SJSA1 (cell line): ENCODE measurements around the gene UBE2O. TPM values are rescaled to one million over a fixed set of nuclear protein-coding genes. Genes with fewer than 3 reads are reported as not detected.
A peak's percentile ranks its signal among the peaks of the same experiment; 100 is the strongest.

Source experiments
- DNase-seq, 2 experiments: peaks; one replicate each; pipeline ENCODE4 v3.0.0-alpha.2; 2015 to 2020; ENCODE audit warnings: low spot score in 2 of 2, low read depth in 1 of 2
- H3K27ac ChIP-seq: fragments of 250-450 bp; sonication (Bioruptor Pico); 2 replicates; pipeline ENCODE4 v1.5.1; 2020; ENCODE audit warnings: mild to moderate bottlenecking, moderate library complexity
- H3K27me3 ChIP-seq: fragments of 250-450 bp; sonication (Bioruptor Pico); replicated peaks from 2 replicates; pipeline ENCODE4 v1.5.1; 2020; ENCODE audit warnings: mild to moderate bottlenecking, moderate library complexity
- H3K36me3 ChIP-seq: fragments of 250-450 bp; sonication (Bioruptor Pico); 2 replicates; pipeline ENCODE4 v1.5.1; 2020; ENCODE audit warnings: mild to moderate bottlenecking
- H3K4me1 ChIP-seq: fragments of 250-450 bp; sonication (Bioruptor Pico); replicated peaks from 2 replicates; pipeline ENCODE4 v1.6.1; 2021; ENCODE audit warnings: mild to moderate bottlenecking
- H3K4me3 ChIP-seq: fragments of 250-450 bp; sonication (Bioruptor Pico); 2 replicates; pipeline ENCODE4 v1.5.1; 2020; ENCODE audit warnings: mild to moderate bottlenecking
- H3K9me3 ChIP-seq: fragments of 250-450 bp; sonication (Bioruptor Pico); replicated peaks from 2 replicates; pipeline ENCODE4 v1.5.1; 2020; ENCODE audit warnings: mild to moderate bottlenecking
- total RNA-seq: library from RNA; depleted of rRNA; stranded (reverse); fragments of >200 nt; shearing (Covaris generic); gene quantifications from 2 replicates; pipeline ENCODE4 v1.2.3, GENCODE V29; 2014

Gene UBE2O
- total RNA-seq, 1 experiment from 2014 or later, result 29.7 TPM

DNA sequence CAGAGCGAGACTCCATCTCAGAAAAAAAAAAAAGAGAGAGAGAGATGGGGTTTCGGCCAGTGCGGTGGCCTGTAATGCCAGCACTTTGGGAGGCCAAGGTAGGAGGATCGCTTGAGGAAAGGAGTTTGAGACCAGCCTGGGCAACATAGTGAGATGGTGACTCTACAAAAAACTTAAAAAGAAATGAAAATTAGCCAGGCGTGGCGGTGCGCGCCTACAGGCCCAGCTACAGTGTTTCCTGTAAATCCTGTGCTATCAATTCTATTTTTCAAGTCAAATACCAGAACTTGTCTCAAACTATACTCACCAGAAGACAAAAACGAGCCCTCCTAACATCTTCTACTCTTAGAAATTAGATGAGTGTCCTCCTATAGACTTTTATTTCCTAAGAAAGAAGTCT lies 19.3 kb downstream of the UBE2O start:
- no peaks in the 10 kb centered on the region for H3K27me3 ChIP-seq
- H3K4me1 ChIP-seq, result peaks cover 11% of the 10 kb centered on the region
- no peak for DNase-seq
- H3K4me3 ChIP-seq, result no peak overlapping the region
- H3K9me3 ChIP-seq, result no peaks in the 10 kb centered on the region
- no peak overlapping the region for H3K27ac ChIP-seq
- H3K36me3 ChIP-seq, result no peaks in the 10 kb centered on the region; the same call in 1 of the 2 replicates

DNA sequence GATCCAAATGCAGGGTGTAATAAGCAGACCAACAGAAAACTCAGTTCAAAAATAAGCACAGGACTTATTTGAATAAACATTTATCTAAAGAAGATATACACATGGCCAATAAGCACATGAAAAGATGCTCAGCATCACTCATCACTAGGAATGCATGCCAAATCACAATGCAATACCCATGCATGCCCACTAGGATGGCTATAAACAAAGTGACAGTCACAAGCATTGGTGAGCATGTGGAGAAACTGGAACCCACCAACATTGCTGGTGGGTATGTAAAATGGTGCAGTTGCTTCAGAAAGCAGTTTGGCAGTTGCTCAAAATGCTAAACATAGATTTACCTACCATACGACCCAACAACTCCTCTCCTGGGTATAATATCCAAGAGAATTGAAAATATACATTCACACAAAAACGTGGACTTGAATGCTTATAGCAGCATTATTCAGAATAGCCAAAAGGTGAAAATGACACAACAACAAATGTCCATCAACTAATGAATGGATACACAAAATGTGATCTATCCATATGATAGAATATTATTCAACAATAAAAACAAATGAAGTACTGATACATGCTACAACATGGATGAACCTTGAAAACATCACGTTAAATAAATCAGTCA lies 20.1 kb downstream of the UBE2O start:
- H3K36me3 ChIP-seq, result no peaks in the 10 kb centered on the region; the same call in 1 of the 2 replicates
- H3K27me3 ChIP-seq, result no peaks in the 10 kb centered on the region
- no peak overlapping the region; the same call in 1 of the 2 replicates for H3K27ac ChIP-seq
- no peaks in the 10 kb centered on the region for H3K9me3 ChIP-seq
- H3K4me1 ChIP-seq, result peaks cover 15% of the 10 kb centered on the region
- DNase-seq, result no peak
- no peak overlapping the region for H3K4me3 ChIP-seq

DNA sequence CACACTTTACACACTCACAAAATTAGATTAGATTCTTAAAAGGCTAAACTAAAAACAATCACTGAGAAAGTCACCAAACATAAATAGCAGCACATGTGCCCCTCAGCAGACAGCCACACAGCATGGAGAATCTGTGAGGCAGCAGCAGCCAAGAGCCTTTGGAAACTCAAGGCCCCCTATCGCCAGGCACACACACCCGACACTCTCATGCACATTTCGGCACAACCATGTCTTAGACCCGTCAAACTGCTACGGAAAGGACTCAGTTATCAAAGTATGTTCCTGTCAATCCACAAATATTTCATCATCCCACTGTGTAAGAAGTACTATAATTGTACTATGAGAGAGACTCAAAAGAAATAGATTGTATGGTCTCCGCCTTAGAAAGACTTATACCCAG lies 20.9 kb downstream of the UBE2O start:
- Histone ChIP-seq H3K4me3 (no peak overlapping the region), H3K4me1 (peaks cover 23% of the 10 kb centered on the region), H3K9me3 (no peaks in the 10 kb centered on the region), H3K36me3 (no peaks in the 10 kb centered on the region; the same call in 1 of the 2 replicates), H3K27me3 (no peaks in the 10 kb centered on the region), H3K27ac (no peak overlapping the region; the same call in 1 of the 2 replicates)
- DNase-seq, result no peak

DNA sequence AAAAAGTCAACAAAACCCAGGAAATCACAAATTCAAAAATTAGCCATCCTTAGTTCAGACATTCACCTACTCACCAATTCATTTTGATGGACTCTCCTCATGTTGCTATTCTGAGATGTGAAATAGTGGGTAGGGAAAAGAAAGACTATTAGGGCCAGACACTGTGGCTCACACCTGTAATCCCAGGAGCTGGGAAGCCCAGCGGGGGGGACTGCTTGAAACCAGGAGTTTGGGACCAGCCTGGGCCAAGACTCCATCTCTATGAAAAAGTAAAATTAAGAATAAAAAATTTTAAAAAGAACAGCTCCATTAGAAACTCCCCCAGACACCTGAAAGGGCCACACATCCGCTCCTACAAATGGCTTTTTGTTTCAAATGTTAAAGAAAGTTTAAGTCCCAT lies 21.4 kb downstream of the UBE2O start:
- Histone ChIP-seq H3K27ac (no peak overlapping the region), H3K27me3 (no peaks in the 10 kb centered on the region), H3K4me3 (no peak overlapping the region), H3K36me3 (no peaks in the 10 kb centered on the region), H3K4me1 (peaks cover 23% of the 10 kb centered on the region), H3K9me3 (no peaks in the 10 kb centered on the region)
- DNase-seq, result no peak

DNA sequence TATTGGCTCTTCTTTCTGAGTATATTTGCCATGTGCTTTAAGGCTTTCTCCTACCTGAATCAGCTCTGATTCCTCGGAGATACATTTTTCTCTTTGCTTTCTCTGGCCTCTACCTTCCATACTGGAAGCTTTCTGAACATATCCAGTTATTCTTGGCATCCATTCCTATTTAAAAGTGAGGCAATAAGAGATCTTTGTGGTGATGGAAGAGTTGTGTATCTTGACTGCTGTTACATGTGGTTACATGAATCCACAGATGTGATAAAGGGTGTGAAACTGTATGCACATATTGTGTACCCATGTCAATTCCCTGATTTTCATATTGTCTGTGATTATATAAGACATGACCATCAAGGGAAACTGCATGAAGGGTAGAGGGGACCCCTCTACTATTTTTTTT lies 24.4 kb downstream of the UBE2O start:
- Histone ChIP-seq H3K27ac (peak overlapping the region; percentile 41), H3K4me3 (no peak overlapping the region), H3K27me3 (no peaks in the 10 kb centered on the region), H3K4me1 (peaks cover 23% of the 10 kb centered on the region), H3K9me3 (no peaks in the 10 kb centered on the region), H3K36me3 (no peaks in the 10 kb centered on the region)
- no peak for DNase-seq

DNA sequence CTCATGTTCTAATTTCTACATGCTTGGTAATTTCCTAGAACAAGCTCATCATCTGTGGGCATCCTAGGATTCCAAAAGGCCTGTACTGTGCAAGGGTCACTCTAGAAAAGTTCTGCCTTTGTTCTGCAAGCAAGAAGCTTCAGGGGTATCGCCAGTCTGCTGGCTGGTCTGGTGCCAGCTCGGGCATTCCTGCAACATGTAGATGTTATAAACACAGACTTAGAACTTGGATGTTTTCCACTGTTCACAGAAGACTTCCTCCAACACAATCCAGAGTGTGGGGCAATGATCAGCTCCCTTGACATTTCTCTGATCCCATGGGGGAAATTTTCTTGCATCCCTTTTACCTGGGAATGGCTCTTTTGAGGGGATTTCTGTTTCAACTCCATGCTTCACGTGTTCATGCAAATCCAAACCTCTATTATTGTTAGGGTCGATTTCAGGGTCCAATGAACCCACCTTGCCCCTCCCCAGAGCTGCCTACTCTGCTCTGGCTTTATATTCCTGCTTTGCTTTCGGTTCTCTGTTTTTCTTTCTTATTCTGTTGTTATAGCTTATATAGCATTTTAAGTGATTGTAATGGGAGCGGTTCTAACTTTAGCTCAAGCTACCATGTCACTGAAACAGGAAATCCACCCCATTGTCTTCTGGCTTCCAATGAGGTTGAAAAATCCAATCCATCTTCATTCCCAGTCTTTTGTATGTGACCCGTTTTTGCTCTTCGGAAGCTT lies 25.3 kb downstream of the UBE2O start:
- peaks cover 4% of the 10 kb centered on the region; the same call in 1 of the 2 replicates for H3K36me3 ChIP-seq
- H3K27ac ChIP-seq, result peak overlapping the region; percentile 41
- H3K4me3 ChIP-seq, result no peak overlapping the region
- no peaks in the 10 kb centered on the region for H3K9me3 ChIP-seq
- DNase-seq, result peak; percentile 68 to 84
- no peaks in the 10 kb centered on the region for H3K27me3 ChIP-seq
- peaks cover 23% of the 10 kb centered on the region for H3K4me1 ChIP-seq

DNA sequence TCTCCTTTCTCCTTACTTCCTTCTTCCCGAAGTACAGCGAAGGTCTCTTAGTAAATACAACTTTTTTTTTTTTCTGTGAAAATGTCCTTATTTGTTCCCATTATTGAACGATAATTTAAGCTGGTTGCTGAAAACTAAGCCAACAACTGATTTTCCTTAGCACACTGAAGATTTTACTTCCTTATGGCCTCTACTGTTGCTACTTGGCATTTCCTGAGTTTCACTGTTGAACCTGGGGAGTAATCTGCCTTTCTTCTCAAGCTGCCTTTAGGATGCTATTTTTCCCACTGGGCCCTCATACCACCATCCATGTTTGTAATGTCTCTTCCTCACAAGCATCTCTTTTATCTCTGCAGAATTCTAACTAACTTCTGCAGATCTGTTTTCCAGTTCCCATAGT lies 26.1 kb downstream of the UBE2O start:
- H3K27me3 ChIP-seq, result no peaks in the 10 kb centered on the region
- peaks cover 23% of the 10 kb centered on the region for H3K4me1 ChIP-seq
- DNase-seq, result no peak
- no peak overlapping the region for H3K4me3 ChIP-seq
- H3K36me3 ChIP-seq, result peaks cover 4% of the 10 kb centered on the region
- H3K9me3 ChIP-seq, result no peaks in the 10 kb centered on the region
- H3K27ac ChIP-seq, result peak overlapping the region; percentile 10

DNA sequence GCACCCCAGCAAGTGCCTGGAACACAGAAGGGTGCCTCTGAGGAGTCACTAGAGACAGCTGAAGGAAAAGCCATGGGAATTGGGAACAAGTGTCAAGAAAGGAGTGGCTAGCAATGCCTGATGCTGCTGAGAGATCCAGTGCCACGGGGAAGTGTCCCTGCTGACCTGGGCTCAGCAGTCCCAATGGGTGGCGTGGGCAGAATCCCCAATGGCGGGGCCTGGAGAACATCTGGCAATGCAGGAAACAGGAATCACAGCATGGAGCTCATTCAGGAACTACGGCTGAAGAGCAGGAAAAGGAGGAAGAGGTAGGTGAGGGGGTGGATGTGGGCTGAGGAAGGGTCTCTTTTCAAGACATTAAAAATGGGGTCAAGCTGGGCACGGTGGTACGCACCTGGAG lies 30.1 kb downstream of the UBE2O start:
- H3K27me3 ChIP-seq, result no peaks in the 10 kb centered on the region
- H3K4me3 ChIP-seq, result no peak overlapping the region

DNA sequence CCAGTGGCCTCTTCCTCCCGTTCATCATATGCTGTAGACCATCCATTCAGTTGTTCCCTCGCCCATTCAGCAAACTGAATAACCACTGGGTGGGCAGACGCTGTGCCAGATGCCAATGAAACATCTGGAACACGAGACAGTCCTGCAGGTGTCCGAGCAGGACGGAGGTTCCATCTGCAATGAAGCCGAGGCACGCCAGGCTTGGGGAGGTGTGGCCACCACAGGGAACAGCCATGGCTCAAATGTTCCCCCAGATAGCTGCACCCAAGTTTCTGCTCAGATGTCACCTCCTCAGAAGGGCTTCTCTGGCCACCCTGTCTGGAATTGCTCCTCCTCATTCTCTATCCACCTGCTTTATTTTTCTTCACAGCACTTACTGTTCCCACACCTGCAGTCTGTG lies 30.5 kb downstream of the UBE2O start:
- Histone ChIP-seq H3K27me3 (no peaks in the 10 kb centered on the region), H3K36me3 (peaks cover 7% of the 10 kb centered on the region), H3K27ac (no peak overlapping the region), H3K9me3 (no peaks in the 10 kb centered on the region), H3K4me1 (peaks cover 9% of the 10 kb centered on the region), H3K4me3 (no peak overlapping the region)
- no peak for DNase-seq

More for the DNA sequence above, 30.1 kb downstream of the UBE2O start:
- H3K9me3 ChIP-seq, result no peaks in the 10 kb centered on the region
- H3K27ac ChIP-seq, result no peak overlapping the region
- DNase-seq, result no peak
- H3K36me3 ChIP-seq, result peaks cover 4% of the 10 kb centered on the region
- H3K4me1 ChIP-seq, result peaks cover 14% of the 10 kb centered on the region

DNA sequence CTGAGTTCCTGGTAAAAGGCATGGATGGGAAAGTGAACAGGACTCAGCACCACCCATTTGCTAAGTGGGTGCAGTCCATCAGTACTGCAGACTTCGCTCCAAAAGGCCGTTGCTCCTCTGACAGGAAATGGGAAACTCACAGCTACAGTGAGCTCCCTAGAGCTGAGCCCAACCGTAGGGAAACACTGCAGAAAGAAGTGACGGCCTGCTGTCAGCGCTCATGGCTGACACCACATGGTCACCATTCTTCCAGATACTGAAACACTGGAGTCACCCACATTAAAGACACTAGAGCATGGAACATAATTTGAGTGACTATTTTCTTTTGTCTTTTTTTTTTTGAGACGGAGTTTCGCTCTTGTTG lies 31.9 kb downstream of the UBE2O start:
- Histone ChIP-seq H3K4me1 (0 out of 2 replicates have a peak, but pooled peaks cover 5% of the 10 kb centered on the region), H3K9me3 (no peaks in the 10 kb centered on the region), H3K4me3 (no peak overlapping the region), H3K27ac (no peak overlapping the region), H3K27me3 (no peaks in the 10 kb centered on the region), H3K36me3 (peaks cover 8% of the 10 kb centered on the region)
- no peak for DNase-seq

DNA sequence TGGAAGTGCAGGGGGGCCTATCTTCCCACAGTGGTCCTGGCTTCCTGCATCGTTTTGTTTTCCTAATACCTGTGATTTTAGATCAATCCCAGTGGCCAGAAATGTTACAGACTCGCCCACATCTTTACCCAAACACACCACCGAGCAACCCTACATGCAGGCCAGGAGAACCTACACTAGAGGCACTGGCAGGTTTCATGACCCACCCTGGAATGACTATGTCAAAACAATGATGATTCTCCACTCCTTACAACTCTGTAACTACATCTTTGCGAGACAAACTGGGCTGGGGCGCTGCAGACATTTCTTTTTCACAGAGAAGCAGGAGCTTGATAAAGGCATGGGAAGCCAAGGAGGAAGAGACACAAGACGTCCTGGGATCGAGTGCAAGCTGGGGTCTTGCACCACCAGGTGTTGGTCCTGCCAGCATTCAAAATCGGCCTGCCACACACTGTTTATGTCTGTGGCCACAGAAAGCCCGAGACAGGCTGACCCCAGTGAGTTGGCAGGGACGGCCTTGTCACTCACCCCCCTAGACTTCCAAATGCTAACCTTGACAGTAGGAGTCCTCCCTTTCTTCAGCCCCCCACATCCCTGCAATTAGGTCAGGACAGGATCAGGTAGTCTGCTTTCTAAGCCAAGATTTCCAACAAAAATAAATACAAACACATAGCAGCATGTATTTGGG lies 32.5 kb downstream of the UBE2O start:
- Histone ChIP-seq H3K36me3 (peaks cover 8% of the 10 kb centered on the region), H3K4me3 (no peak overlapping the region), H3K4me1 (0 out of 2 replicates have a peak, but pooled peaks cover 5% of the 10 kb centered on the region), H3K27me3 (no peaks in the 10 kb centered on the region), H3K27ac (no peak overlapping the region), H3K9me3 (no peaks in the 10 kb centered on the region)
- no peak for DNase-seq

DNA sequence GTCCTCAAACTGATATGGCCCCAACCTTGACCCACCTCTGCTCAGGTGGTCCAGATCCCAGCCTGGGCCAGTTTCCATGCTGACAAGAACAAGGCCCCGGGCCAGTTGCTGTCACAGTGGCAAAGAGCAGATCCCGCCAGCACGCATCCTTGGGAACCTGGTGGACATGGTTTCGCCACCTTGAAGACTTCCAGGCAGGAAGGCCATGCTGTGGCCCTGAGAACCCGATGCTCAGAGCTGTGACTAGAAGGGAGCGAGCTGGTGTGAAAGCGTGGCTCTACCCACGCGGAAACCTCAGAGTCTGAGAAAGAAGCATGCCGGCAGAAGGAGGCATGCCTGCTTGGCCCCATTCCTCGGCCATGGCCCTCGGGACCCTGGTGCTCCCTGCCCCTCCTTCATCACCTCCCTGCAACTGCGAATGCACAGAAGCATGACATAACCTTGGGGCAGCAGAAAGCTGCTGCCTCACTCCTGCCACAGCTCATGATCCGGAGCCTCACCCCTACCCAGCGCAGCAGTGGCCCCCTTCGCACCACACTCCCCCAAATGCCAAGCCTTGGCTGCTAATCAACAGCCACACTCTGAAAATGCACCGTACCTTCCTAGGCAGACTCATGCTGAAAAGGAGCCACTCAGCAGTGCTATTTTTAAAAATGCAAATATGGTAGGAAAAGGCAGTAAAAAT lies 33.2 kb downstream of the UBE2O start:
- H3K4me1 ChIP-seq, result 0 out of 2 replicates have a peak, but pooled peaks cover 5% of the 10 kb centered on the region
- H3K4me3 ChIP-seq, result no peak overlapping the region
- H3K36me3 ChIP-seq, result peaks cover 10% of the 10 kb centered on the region
- H3K9me3 ChIP-seq, result no peaks in the 10 kb centered on the region
- no peaks in the 10 kb centered on the region for H3K27me3 ChIP-seq
- DNase-seq, result no peak
- H3K27ac ChIP-seq, result no peak overlapping the region

DNA sequence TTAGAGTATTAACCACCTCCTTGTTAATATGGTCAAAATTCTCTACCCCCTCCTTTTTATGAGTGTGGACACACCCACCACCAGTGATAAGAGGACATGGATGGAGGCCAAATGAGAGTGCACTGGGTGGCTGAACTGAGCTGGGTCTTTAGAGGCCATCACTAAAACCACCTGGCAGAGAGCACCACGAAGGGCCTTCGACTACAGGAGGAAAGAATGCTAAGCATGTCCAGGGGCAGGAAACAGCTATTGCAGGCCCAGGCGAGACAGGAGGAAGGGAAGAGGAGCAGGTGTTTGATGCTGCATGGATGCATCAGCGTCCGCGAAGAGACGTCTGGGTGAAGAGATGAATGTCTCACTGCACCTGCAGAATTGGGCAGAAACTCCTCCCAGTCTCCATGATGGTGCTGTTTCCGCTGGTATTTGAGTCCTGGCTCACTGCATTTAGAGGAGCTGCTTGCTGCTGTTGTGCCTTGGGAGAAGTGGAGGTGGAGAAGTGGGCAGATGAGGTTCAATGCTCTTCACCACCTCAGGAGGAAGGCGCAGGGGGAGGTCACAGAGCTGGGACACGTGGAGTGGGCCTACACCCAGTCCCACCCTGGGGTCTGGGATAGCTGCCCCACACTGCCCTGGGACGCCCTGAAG lies 35.3 kb downstream of the UBE2O start:
- H3K27ac ChIP-seq, result no peak overlapping the region
- H3K9me3 ChIP-seq, result no peaks in the 10 kb centered on the region
- H3K4me1 ChIP-seq, result 0 out of 2 replicates have a peak, but pooled peaks cover 5% of the 10 kb centered on the region
- DNase-seq, result no peak
- no peaks in the 10 kb centered on the region for H3K27me3 ChIP-seq
- no peak overlapping the region for H3K4me3 ChIP-seq
- H3K36me3 ChIP-seq, result peaks cover 14% of the 10 kb centered on the region
